Breast epithelium (tissue), 4 donors: ENCODE measurements around the gene LCE1E. TPM values are rescaled to one million over a fixed set of nuclear protein-coding genes. Genes with fewer than 3 reads are reported as not detected.

Experiments used
- DNase-seq, 2 donors: peaks; one replicate each; pipeline ENCODE4 v3.0.0-alpha.2; 2019; ENCODE audit warnings: low spot score in 2 of 2
- H3K27ac ChIP-seq, 2 donors: fragments of 200-600 bp; sonication (generic) in 1 of 2; one replicate each; pipeline ENCODE4 v1.5.1; 2016 to 2019; ENCODE audit warnings: mild to moderate bottlenecking in 1 of 2
- H3K27me3 ChIP-seq, 2 donors: fragments of 200-600 bp; sonication (generic) in 1 of 2; one replicate each; pipeline versions ENCODE4 v1.5.1 to v1.6.0; 2017 to 2019; ENCODE audit warnings: control low read depth in 1 of 2, mild to moderate bottlenecking in 1 of 2
- H3K36me3 ChIP-seq: fragments of 200-600 bp; one replicate; pipeline ENCODE4 v1.5.1; 2019
- H3K4me1 ChIP-seq, 2 donors: fragments of 200-600 bp; sonication (generic); one replicate each; pipeline ENCODE4 v1.5.1; 2016 to 2019; ENCODE audit warnings: control low read depth in 1 of 2
- H3K4me3 ChIP-seq, 3 donors: fragments of 200-600 bp; sonication (generic); 1 replicate in 2 of 3; 2 replicates in 1 of 3; pipeline ENCODE4 v1.5.1; 2016 to 2019; ENCODE audit warnings: mild to moderate bottlenecking in 3 of 3, moderate library complexity in 2 of 3
- H3K9me3 ChIP-seq, 2 donors: fragments of 200-600 bp; sonication (generic) in 1 of 2; one replicate each; pipeline ENCODE4 v1.5.1; 2016 to 2019; ENCODE audit warnings: control low read depth in 1 of 2
- POLR2A ChIP-seq: fragments of 450-650 bp; IDR thresholded peaks from one replicate; pipeline ENCODE4 v1.6.1; 2016; ENCODE audit warnings: antibody characterized with exemption, mild to moderate bottlenecking, moderate library complexity
- POLR2AphosphoS5 ChIP-seq, 3 donors: sonication (generic); formaldehyde crosslinking; IDR thresholded peaks; one replicate each; pipeline ENCODE4 v1.6.1; 2017; ENCODE audit warnings: antibody characterized with exemption in 3 of 3
- intact Hi-C: fragments of 100-400 bp; cut with DNase I; formaldehyde crosslinking; loops from one replicate; pipeline ENCODE4 v1.15.1; 2023; ENCODE audit warnings: low total_unique reads
- total RNA-seq, 3 donors: library from RNA; depleted of rRNA; stranded (reverse); fragments of >200 nt; gene quantifications; one replicate each; pipeline ENCODE4 v1.1.0, GENCODE V29; 2016
- TF ChIP-seq, protein P1 (sequence below), 3 donors: fragments of 450-650 bp; IDR thresholded peaks; one replicate each; pipeline ENCODE4 v1.5.1; 2016 to 2017; ENCODE audit warnings: antibody characterized with exemption in 3 of 3, mild to moderate bottlenecking in 3 of 3, moderate library complexity in 3 of 3

LCE1E gene
- total RNA-seq, 3 donors from 2014 or later = not detected

DNA sequence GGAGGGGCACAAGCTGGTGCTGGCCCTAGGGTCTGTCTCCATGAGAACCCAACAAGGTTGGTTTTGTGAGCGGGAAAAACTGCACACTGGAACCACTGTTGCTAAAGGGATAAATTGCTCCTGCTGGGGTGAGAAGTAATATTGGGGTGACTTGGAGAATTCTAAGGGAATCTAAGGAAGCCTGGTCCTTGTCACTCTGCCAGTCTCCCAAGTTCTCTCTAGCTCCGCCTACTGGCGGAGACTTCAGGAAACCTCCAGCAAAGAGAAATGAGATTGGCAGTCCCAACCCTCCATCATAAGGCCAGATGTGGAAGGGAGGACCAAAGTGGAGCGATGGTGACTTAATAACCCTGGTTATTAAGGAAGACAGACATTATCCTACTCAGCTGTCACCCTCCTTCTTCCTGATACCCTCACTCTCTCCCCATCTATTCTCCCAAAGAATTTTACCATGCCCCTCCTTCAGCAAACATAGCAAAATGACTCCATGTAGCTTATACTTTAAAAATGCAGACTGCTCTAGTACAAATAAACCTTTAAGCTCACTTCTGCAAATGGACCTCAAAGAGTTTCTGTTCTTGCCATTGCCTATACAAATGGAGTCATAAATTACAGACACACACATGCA lies 8.4 kb upstream of the LCE1E start:
- DNase-seq = no peak
- peaks cover 3% of the 10 kb centered on the region for H3K36me3 ChIP-seq
- no peak overlapping the region for H3K27ac ChIP-seq
- no peak overlapping the region for H3K4me3 ChIP-seq
- no peaks in the 10 kb centered on the region for H3K4me1 ChIP-seq
- intact Hi-C loops = no loop called here
- TF ChIP-seq POLR2A (no peak), POLR2AphosphoS5 (IDR thresholded peaks at IDR 0.05) (no peak)
- TF ChIP-seq, protein P1, sequence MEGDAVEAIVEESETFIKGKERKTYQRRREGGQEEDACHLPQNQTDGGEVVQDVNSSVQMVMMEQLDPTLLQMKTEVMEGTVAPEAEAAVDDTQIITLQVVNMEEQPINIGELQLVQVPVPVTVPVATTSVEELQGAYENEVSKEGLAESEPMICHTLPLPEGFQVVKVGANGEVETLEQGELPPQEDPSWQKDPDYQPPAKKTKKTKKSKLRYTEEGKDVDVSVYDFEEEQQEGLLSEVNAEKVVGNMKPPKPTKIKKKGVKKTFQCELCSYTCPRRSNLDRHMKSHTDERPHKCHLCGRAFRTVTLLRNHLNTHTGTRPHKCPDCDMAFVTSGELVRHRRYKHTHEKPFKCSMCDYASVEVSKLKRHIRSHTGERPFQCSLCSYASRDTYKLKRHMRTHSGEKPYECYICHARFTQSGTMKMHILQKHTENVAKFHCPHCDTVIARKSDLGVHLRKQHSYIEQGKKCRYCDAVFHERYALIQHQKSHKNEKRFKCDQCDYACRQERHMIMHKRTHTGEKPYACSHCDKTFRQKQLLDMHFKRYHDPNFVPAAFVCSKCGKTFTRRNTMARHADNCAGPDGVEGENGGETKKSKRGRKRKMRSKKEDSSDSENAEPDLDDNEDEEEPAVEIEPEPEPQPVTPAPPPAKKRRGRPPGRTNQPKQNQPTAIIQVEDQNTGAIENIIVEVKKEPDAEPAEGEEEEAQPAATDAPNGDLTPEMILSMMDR (IDR thresholded peaks at IDR 0.05) = no peak
- H3K27me3 ChIP-seq = no peaks in the 10 kb centered on the region
- H3K9me3 ChIP-seq = no peaks in the 10 kb centered on the region

DNA sequence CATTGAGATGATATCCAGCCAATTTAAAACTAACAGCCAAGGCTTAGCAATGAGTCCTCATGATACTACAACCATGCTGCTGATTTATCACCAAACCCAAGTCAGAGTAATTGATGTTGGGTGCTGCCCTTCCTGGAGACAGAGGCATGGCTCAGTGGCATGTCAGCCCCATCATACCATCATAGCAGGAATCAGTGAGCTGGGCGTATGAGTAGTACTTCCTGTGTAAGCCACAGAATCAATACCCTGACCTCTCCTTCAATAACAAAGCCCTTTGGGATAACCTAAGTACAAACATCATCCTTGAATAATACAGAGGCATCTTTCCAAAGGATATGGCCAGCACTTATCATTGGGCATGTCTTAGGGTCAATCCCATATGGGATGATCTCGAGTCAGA lies 3.0 kb upstream of the LCE1E start:
- Histone ChIP-seq H3K9me3 (no peaks in the 10 kb centered on the region), H3K4me1 (no peaks in the 10 kb centered on the region), H3K27ac (no peak overlapping the region), H3K4me3 (no peak overlapping the region), H3K36me3 (peaks cover 3% of the 10 kb centered on the region), H3K27me3 (peaks cover 0 to 4% of the 10 kb centered on the region in 2 donors)
- intact Hi-C loops = no loop called here
- DNase-seq = no peak
- TF ChIP-seq, protein P1 (IDR thresholded peaks at IDR 0.05) = no peak
- TF ChIP-seq POLR2AphosphoS5 (IDR thresholded peaks at IDR 0.05) = no peak
- no peak for TF ChIP-seq POLR2A

DNA sequence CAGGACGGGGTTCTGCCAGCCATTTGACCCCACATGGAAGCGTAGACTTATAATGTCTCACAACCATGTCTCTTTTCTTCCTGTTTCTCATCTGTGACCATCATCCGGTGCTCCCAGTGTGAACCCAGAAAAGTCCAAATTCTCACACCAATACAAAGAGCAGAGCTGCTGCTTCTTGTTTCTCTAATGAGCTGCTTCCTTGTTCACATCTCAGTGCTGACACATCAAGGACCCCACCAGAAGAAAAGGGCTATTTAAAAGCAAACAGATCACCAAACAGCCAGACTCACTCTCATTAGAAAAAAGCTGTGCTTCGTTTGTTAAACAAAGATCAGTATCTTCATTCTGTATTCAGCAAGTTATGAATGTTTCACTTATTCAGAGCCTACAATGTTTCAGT lies 9.6 kb downstream of the LCE1E start:
- no peak overlapping the region for H3K4me3 ChIP-seq
- DNase-seq = no peak
- intact Hi-C loops = no loop called here
- no peak overlapping the region for H3K27ac ChIP-seq
- TF ChIP-seq, protein P1 (IDR thresholded peaks at IDR 0.05) = no peak
- TF ChIP-seq POLR2AphosphoS5 (IDR thresholded peaks at IDR 0.05) = no peak
- TF ChIP-seq POLR2A = no peak
- no peaks in the 10 kb centered on the region for H3K36me3 ChIP-seq
- H3K27me3 ChIP-seq = no peaks in the 10 kb centered on the region
- no peaks in the 10 kb centered on the region for H3K9me3 ChIP-seq
- H3K4me1 ChIP-seq = no peaks in the 10 kb centered on the region

DNA sequence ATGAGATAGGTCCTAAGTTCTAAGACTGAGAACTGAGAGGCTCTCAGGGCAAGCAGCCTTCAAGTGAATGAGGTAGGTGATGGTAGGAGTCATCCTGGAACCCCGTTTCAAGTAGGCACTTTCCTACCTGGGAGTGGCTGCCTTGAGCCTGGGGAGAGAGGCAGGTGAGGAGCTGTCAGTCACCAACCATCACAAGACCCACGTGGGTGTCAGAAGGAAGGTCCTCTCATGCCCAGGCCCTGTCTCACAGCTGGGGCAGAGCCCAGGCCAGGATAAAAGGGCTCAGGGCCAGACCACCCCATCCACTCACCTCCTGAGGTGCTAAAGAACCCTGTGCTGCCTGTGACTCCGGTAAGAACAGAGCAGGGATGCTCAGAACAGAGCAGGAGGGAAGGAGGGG lies 10.4 kb downstream of the LCE1E start, which contains the start of gene LCE1D:
LCE1D (plus strand) TSS at position 301 of the 400 bp plus-strand sequence. CDS start 1,074 bp downstream, outside the sequence.
- Histone ChIP-seq H3K27ac (no peak within 1 kb of the TSS), H3K36me3 (no peaks in the 10 kb centered on the region), H3K4me1 (no peaks in the 10 kb centered on the region), H3K9me3 (no peaks in the 10 kb centered on the region), H3K4me3 (no peak within 1 kb of the TSS), H3K27me3 (no peaks in the 10 kb centered on the region)
- DNase-seq = no peak
- intact Hi-C loops = no loop called here
- TF ChIP-seq POLR2AphosphoS5 (IDR thresholded peaks at IDR 0.05) (no peak), POLR2A (no peak)
- TF ChIP-seq, protein P1 (IDR thresholded peaks at IDR 0.05) = no peak

DNA sequence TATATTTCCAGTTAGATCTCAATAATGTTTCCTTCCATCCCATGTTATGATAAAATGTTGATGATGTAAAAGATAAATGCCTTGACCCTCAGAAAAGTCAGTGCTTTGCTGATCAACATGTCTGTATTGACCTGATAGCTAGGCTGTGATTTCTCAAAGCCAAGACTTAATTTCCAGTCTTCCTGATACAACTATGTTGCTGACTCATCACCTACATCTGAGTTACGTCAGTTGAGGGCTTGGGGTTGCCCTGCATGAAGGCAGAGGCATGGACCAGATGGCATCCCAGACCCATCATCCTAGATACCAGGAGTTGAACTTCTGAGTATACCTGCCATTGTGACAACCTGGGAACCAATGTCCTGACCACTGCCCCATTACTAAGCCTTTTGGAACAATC lies 15.3 kb downstream of the LCE1E start:
- Histone ChIP-seq H3K27me3 (no peaks in the 10 kb centered on the region), H3K4me1 (no peaks in the 10 kb centered on the region), H3K4me3 (no peak overlapping the region), H3K9me3 (no peaks in the 10 kb centered on the region), H3K27ac (no peak overlapping the region), H3K36me3 (no peaks in the 10 kb centered on the region)
- TF ChIP-seq POLR2A (no peak), POLR2AphosphoS5 (IDR thresholded peaks at IDR 0.05) (no peak)
- TF ChIP-seq, protein P1 (IDR thresholded peaks at IDR 0.05) = no peak
- no peak for DNase-seq
- intact Hi-C loops = no loop called here
